Spinal cord (tissue), 10 donors: ENCODE data around the gene HIPK4. TPM values are rescaled to one million over a fixed set of nuclear protein-coding genes. Genes with fewer than 3 reads are reported as not detected.

Experiments
- DNase-seq, 6 donors: peaks; one replicate each; pipeline versions ENCODE4 v3.0.0 to v3.0.0-alpha.2; 2013 to 2015; ENCODE audit warnings: low spot score in 6 of 6, low read depth in 4 of 6
- H3K27ac ChIP-seq: one replicate; pipeline ENCODE4 v1.5.1; 2013; ENCODE audit warnings: low read depth, low read length, control low read depth
- H3K27me3 ChIP-seq: one replicate; pipeline ENCODE4 v1.6.1; 2013; ENCODE audit warnings: low read length; ENCODE audit not compliant: control insufficient read depth, insufficient read depth
- H3K36me3 ChIP-seq: one replicate; pipeline ENCODE4 v1.6.1; 2013; ENCODE audit warnings: low read length; ENCODE audit not compliant: control insufficient read depth, insufficient read depth
- H3K4me1 ChIP-seq: one replicate; pipeline ENCODE4 v1.6.1; 2013; ENCODE audit warnings: low read length; ENCODE audit not compliant: control insufficient read depth, insufficient read depth
- H3K4me3 ChIP-seq: one replicate; pipeline ENCODE4 v1.5.1; 2013; ENCODE audit warnings: low read depth, low read length, control low read depth
- H3K9me3 ChIP-seq: one replicate; pipeline ENCODE4 v1.6.1; 2013; ENCODE audit warnings: low read length; ENCODE audit not compliant: control insufficient read depth, insufficient read depth
- WGBS: methylation state at CpG from one replicate; pipeline ENCODE4 v1.1.5; 2013; ENCODE audit warnings: missing lambda C conversion rate; ENCODE audit not compliant: insufficient coverage; 5-methylcytosine and 5-hydroxymethylcytosine counted together
- polyA plus RNA-seq, 2 donors: library from polyadenylated mRNA; unstranded; fragments of 120-200 nt; gene quantifications; one replicate each; pipeline ENCODE4 v1.2.1, GENCODE V29; 2013; ENCODE audit not compliant: insufficient read length in 2 of 2
- total RNA-seq, 2 donors: library from RNA; depleted of rRNA in 1 of 2; stranded (reverse); fragments of 120-200 nt in 1 of 2; fragments of >200 nt in 1 of 2; gene quantifications; one replicate each; pipeline versions ENCODE4 v1.2.3 to v1.2.4, GENCODE V29; 2013 to 2014
- donor health status: healthy.

HIPK4 gene
- total and polyA plus RNA-seq, 4 donors = 0.10 to 1.6 (median 0.40) TPM

GRCh38 chr19:40418040-40418439 is 28.1 kb upstream of the HIPK4 start:
- WGBS = 82% methylated on average over 3 of the region's 3 CpGs
- Histone ChIP-seq H3K4me1 (peaks cover 44% of the 10 kb centered on the region), H3K27ac (peak overlapping the region; percentile 59)

DNA sequence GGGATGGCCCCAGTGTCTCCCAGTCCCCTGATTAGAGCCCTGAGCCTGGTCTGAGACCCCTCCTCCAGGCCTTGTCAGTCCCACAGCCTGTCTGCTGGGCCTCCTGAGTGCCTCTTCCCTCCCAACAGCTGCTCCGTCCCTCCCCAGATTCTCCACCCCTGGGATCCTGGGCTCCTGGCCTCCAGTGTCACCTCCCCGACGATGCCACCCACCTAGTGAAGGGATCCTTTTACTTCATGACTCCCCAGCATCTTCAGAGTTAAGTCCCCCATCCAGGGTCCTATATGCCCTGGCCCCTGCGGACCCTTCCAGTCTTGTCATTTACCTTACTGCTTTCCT is 27.6 kb upstream of the HIPK4 start:
- H3K36me3 ChIP-seq = peaks cover 2% of the 10 kb centered on the region
- H3K9me3 ChIP-seq = no peaks in the 10 kb centered on the region
- WGBS = 72% methylated on average over 4 of the region's 4 CpGs
- H3K4me1 ChIP-seq = peaks cover 47% of the 10 kb centered on the region
- no peak for DNase-seq
- H3K27me3 ChIP-seq = no peaks in the 10 kb centered on the region
- H3K27ac ChIP-seq = peak overlapping the region; percentile 59
- no peak overlapping the region for H3K4me3 ChIP-seq

More at GRCh38 chr19:40418040-40418439, 28.1 kb upstream of the HIPK4 start:
- H3K27me3 ChIP-seq = no peaks in the 10 kb centered on the region
- no peaks in the 10 kb centered on the region for H3K9me3 ChIP-seq
- DNase-seq = no peak
- peaks cover 6% of the 10 kb centered on the region for H3K36me3 ChIP-seq
- no peak overlapping the region for H3K4me3 ChIP-seq

DNA sequence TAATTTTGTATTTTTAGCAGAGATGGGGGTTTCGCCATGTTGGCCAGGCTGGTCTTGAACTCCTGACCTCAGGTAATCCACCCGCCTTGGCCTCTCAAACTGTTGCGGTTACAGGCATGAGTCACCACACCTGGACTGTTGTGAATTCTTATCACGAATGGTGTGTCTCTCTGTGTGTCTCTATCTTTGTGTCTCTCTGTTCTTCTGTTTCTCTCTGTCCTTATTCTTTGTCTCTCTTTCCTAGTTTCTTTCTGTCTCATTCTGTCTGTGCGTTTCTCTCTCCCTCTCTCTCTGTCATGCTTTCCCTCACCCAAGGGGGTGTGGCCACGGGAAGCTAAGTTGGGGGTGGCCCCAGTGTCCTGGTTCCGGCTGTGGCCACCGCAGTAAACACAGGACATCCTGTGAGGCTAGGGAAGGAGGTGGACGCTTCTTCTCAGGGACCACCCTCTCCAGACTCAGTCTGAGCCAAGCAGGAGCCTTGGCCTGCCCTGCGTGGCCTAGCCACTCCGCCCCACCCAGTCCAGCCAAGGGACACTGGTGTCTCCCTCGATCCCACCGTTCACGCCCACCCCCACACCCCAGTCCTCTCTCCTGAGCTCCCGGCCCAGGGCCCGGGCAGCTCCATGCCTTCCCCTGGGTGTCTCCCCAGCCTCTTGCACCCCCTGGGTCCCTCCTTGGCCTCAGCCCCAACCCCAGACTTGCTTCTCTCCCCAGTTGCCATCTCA is 27.1 kb upstream of the HIPK4 start:
- 62% methylated on average over 10 of the region's 16 CpGs for WGBS
- Histone ChIP-seq H3K4me1 (peaks cover 47% of the 10 kb centered on the region), H3K36me3 (no peaks in the 10 kb centered on the region), H3K27ac (peak overlapping the region; percentile 59), H3K9me3 (no peaks in the 10 kb centered on the region), H3K27me3 (no peaks in the 10 kb centered on the region), H3K4me3 (no peak overlapping the region)
- no peak for DNase-seq

DNA sequence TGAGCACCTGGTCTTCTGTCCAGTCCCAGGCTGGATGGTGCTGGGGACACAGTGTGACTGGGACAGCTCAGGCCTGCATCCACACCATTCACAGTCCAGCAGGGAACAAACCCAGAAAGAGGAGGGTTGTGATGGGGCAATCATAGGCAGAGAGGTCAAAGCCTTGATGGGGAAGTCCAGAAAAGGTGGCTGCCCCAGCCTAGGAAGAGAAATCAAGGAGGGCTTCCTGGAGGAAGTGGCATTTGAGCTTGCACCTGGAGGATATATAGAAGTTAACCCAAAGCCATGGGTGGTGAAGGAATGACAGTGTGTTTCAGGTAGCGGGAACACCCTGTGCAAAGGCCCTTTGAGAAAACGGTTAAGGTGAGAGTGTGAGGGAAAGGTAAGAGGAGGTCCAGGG is 25.8 kb upstream of the HIPK4 start:
- WGBS = 70% methylated on average over 2 of the region's 2 CpGs
- no peaks in the 10 kb centered on the region for H3K27me3 ChIP-seq
- peak overlapping the region; percentile 7 for H3K27ac ChIP-seq
- no peak overlapping the region for H3K4me3 ChIP-seq
- peaks cover 41% of the 10 kb centered on the region for H3K4me1 ChIP-seq
- no peaks in the 10 kb centered on the region for H3K9me3 ChIP-seq
- no peaks in the 10 kb centered on the region for H3K36me3 ChIP-seq
- no peak for DNase-seq

- no peak for DNase-seq
- H3K9me3 ChIP-seq = no peaks in the 10 kb centered on the region
- no peaks in the 10 kb centered on the region for H3K36me3 ChIP-seq
- no peak overlapping the region for H3K27ac ChIP-seq
- H3K27me3 ChIP-seq = no peaks in the 10 kb centered on the region
- H3K4me3 ChIP-seq = no peak overlapping the region
- H3K4me1 ChIP-seq = peaks cover 37% of the 10 kb centered on the region
- WGBS = 93% methylated on average over 15 of the region's 21 CpGs
Observed at GRCh38 chr19:40414542-40415535, 24.9 kb upstream of the HIPK4 start.

- H3K4me1 ChIP-seq = peaks cover 37% of the 10 kb centered on the region
- H3K27ac ChIP-seq = peak within 1 kb of the TSS; percentile 61
- H3K27me3 ChIP-seq = no peaks in the 10 kb centered on the region
- H3K9me3 ChIP-seq = no peaks in the 10 kb centered on the region
- peak in 2 of 6 donors; percentile 12 to 68 for DNase-seq
- peak within 1 kb of the TSS; percentile 12 for H3K4me3 ChIP-seq
- WGBS = 26% methylated on average over 11 of the region's 18 CpGs
- no peaks in the 10 kb centered on the region for H3K36me3 ChIP-seq
Observed at GRCh38 chr19:40413291-40413845, 23.4 kb upstream of the HIPK4 start, which contains the start of gene PRX. PRX (minus strand) TSS chr19:40413378; CDS start chr19:40407932, 5,446 bp downstream.

DNA sequence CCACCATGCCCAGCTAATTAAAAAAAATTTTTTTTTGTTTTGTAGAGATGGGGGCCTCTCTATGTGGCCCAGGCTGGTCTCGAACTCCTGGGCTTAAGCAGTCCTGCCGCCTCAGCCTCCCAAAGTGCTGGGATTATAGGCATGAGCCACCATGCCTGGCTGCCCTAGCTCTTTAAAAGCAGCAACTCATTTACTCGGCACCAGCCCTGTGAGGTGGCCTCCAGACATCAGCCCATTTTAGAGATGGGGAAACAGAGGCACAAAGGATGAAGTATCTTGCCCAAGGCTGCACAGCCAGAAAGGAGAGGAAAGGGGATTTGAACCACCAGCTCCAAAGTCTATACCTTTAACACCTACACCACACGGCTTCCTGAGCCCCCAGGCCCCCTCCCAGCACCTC is 22.9 kb upstream of the HIPK4 start:
- H3K27ac ChIP-seq = peak overlapping the region; percentile 61
- H3K36me3 ChIP-seq = no peaks in the 10 kb centered on the region
- H3K9me3 ChIP-seq = no peaks in the 10 kb centered on the region
- no peaks in the 10 kb centered on the region for H3K27me3 ChIP-seq
- peaks cover 37% of the 10 kb centered on the region for H3K4me1 ChIP-seq
- WGBS = 69% methylated on average over 4 of the region's 4 CpGs
- peak overlapping the region; percentile 12 for H3K4me3 ChIP-seq
- no peak for DNase-seq

DNA sequence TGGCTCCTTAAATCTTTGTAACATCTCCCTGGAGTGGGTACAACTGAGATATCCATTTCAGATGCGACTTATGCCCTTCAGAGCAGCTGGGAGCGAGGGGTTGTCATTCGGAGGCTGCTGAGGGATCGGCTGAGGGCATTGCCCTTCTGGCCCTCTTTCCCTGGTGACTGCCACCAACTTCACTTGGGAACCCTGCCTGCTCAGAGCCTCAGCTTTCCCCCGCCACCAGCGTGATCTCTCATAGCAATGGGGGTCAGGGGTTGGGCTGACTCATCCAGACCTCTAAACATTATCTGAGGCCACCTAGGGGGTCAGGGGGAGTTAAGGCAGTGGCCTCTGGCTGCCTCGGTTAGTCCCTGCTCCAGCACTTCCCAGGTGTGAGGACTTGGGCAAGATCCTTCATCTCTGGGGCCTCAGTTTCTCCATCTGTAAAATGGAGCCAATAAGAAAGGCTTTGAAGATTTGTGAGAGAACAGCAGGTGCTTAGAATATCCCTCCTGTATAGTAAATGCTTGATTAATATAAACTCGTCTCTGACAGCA is 22.0 kb upstream of the HIPK4 start:
- H3K36me3 ChIP-seq = no peaks in the 10 kb centered on the region
- no peaks in the 10 kb centered on the region for H3K27me3 ChIP-seq
- no peak for DNase-seq
- no peak overlapping the region for H3K27ac ChIP-seq
- WGBS = 65% methylated on average over 5 of the region's 8 CpGs
- H3K9me3 ChIP-seq = no peaks in the 10 kb centered on the region
- H3K4me3 ChIP-seq = no peak overlapping the region
- H3K4me1 ChIP-seq = peaks cover 30% of the 10 kb centered on the region

DNA sequence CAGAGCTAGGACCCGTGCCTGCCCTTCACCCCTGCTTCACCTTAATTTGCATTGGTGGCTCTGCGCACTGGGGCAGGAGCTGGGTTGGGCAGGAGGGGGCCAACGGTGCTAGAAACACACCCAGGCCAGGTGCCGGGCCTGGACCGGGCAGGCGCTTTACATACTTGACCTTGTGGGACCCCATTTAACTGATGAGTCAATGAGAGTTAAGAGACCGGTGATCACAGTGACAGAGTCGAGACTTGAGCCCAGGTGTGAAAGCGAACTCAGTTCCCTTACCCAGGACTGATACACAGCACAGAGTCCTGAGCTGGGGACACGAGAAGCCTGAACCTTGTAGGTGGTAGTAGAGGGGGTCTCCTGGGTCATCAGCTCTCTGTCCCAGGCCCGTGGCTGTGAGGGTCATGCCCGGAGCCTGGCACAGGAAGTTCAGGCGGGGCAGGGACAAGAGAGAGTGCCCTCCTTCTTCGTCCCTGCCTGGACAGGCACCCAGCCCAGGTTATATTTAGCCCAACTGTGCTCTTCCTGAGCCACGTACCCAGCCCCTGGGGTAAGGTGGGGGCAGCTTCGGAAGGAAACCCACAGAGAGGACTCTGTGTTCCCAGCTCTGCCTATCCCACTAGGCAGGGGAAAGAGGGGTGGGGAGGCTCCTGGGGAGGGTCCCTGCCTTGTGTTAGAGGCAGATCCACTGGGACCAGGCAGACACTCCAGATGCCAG is 21.3 kb upstream of the HIPK4 start:
- no peak for DNase-seq
- no peaks in the 10 kb centered on the region for H3K36me3 ChIP-seq
- H3K9me3 ChIP-seq = no peaks in the 10 kb centered on the region
- H3K27me3 ChIP-seq = no peaks in the 10 kb centered on the region
- no peak overlapping the region for H3K4me3 ChIP-seq
- peaks cover 29% of the 10 kb centered on the region for H3K4me1 ChIP-seq
- 72% methylated on average over 16 of the region's 16 CpGs for WGBS
- H3K27ac ChIP-seq = no peak overlapping the region
